H1 (cell line): ENCODE results near the gene PFDN1. TPM values are rescaled to one million over a fixed set of nuclear protein-coding genes. Genes with fewer than 3 reads are reported as not detected.

Experiments used
- GTF2F1 ChIP-seq: IDR thresholded peaks from 2 replicates; pipeline ENCODE4 v1.6.1; 2012; ENCODE audit warnings: low read depth, low read length, improper control_type of control experiment, borderline replicate concordance
- JUN ChIP-seq: IDR thresholded peaks from 2 replicates; pipeline ENCODE4 v1.6.1; 2011; ENCODE audit warnings: low read depth, mild to moderate bottlenecking, improper control_type of control experiment, low read length
- JUND ChIP-seq: IDR thresholded peaks from 2 replicates; pipeline ENCODE4 v1.6.1; 2011; ENCODE audit warnings: mild to moderate bottlenecking, improper control_type of control experiment, low read length
- polyA plus RNA-seq, 7 experiments: library from polyadenylated mRNA; depleted of rRNA in 3 of 7; stranded (reverse) in 5 of 7; unstranded in 2 of 7; fragments of >200 nt in 5 of 7; fragments of 200-250 nt in 2 of 7; gene quantifications; 1 replicate in 5 of 7; 2 replicates in 1 of 7; 4 replicates in 1 of 7; pipeline versions ENCODE4 v1.2.1 to v1.2.3, GENCODE V29; 2011 to 2013; ENCODE audit warnings: missing spikeins in 2 of 7, mixed read lengths in 2 of 7
- total RNA-seq: library from RNA; stranded (reverse); fragmentation: NEBNext Ultra II Directional; extraction: Animal tissue kit (Norgen Biotek cat#: 25700); gene quantifications from 2 replicates; pipeline ENCODE4 v1.2.1, GENCODE V29; 2021

Gene PFDN1
- total and polyA plus RNA-seq, 2 of the 8 experiments (the other 6 are each of a cell fraction or from before 2014, with no cell fraction given), result 53.0 to 89.6 TPM

- TF ChIP-seq GTF2F1 (no peak), JUND (no peak), JUN (no peak)
- TF ChIP-seq, all 59 proteins: peak for 0
Measured at GRCh38 chr5:140317859-140318258, 15.0 kb upstream of the PFDN1 start (continued).
